Gastrocnemius medialis (tissue), 4 donors: ENCODE data around the gene CMBL.

Source experiments
- POLR2A ChIP-seq, 2 donors: fragments of 450-650 bp; IDR thresholded peaks; one replicate each; pipeline ENCODE4 v1.6.1; 2017; ENCODE audit warnings: antibody characterized with exemption in 2 of 2, mild to moderate bottlenecking in 2 of 2, moderate library complexity in 2 of 2
- TF ChIP-seq, protein P1 (sequence below), 5 experiments: fragments of 450-650 bp in 3 of 5; fragments of 200-600 bp in 2 of 5; sonication (generic) in 2 of 5; IDR thresholded peaks in 4 of 5; conservative IDR thresholded peaks in 1 of 5; 1 replicate in 4 of 5; 2 replicates in 1 of 5; pipeline ENCODE4 v1.5.1; 2016 to 2019; ENCODE audit warnings: antibody characterized with exemption in 5 of 5, mild to moderate bottlenecking in 3 of 5, moderate library complexity in 3 of 5

DNA sequence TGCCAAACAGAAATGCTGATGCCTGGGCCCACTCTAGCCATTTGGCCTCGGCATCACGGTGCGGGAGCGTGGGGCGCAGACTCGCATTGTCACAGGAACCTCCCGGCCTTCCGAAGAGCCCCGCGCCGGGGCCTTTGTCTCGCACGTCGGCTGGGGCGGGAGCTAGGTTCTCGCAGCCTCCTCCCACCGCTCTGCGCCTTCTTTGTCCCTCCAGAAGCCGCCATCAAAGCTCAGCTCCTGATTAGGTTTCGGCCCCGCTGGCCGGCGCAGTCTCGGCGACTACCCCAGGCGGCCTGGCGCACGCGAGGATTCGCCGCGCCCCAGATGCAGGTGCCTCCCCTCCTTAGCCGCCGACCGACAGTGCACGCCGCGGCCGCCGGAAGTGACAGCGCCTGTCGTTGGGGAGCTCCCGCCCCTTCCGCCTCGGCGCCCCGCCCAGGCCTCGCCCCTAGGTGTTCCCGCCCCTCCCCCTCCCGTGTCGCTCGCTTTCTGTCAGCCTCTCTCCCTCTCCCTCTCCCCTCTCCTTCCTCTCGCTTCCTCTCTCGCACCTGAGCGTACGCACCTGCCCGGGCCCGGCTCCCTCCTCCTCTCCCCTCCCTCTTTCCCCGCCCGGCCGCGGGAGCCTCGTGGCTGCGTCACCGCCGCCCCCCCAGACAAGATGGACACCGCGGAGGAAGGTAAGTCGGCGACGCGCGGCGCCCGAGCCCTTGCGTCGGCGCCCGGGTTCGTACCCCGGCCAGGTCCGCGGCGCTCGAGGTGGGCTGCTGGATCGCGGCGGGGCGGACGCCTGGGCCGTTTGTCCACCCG is 45.7 kb upstream of the CMBL start, which contains the start of gene MARCHF6:
- peak; percentile 97 for TF ChIP-seq POLR2A (IDR thresholded peaks at IDR 0.05)
- TF ChIP-seq, protein P1, sequence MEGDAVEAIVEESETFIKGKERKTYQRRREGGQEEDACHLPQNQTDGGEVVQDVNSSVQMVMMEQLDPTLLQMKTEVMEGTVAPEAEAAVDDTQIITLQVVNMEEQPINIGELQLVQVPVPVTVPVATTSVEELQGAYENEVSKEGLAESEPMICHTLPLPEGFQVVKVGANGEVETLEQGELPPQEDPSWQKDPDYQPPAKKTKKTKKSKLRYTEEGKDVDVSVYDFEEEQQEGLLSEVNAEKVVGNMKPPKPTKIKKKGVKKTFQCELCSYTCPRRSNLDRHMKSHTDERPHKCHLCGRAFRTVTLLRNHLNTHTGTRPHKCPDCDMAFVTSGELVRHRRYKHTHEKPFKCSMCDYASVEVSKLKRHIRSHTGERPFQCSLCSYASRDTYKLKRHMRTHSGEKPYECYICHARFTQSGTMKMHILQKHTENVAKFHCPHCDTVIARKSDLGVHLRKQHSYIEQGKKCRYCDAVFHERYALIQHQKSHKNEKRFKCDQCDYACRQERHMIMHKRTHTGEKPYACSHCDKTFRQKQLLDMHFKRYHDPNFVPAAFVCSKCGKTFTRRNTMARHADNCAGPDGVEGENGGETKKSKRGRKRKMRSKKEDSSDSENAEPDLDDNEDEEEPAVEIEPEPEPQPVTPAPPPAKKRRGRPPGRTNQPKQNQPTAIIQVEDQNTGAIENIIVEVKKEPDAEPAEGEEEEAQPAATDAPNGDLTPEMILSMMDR (IDR thresholded peaks at IDR 0.05 in 4 of 5, conservative IDR thresholded peaks at IDR 0.05 in 1 of 5), result peak in 1 of 5 experiments; percentile 8
